HCT116 (cell line): ENCODE measurements around the gene IL20RB. TPM values are rescaled to one million over a fixed set of nuclear protein-coding genes. Genes with fewer than 3 reads are reported as not detected.
"Not testable (repeated sequence)": the region's sequence is repeated elsewhere in the genome, so short reads cannot be mapped to it uniquely, and the experiment has no call there.

Experiments
- ATAC-seq: fragments of 200-7000 bp; cut with Tn5 transposase; 2 replicates; pipeline ENCODE4 v1.9.1; 2020; ENCODE audit warnings: mild to moderate bottlenecking, moderate library complexity
- BruUV-seq: library from RNA; stranded (reverse); fragments of 400-500 nt; replicated peaks from 2 replicates; lab custom pipeline; 2021; lab: Mats Ljungman, UMichigan
- CTCF ChIA-PET: fragments of 300-600 bp; sonication (Branson Sonifier 250); formaldehyde crosslinking; loops from one replicate; lab custom pipeline; 2021; ENCODE audit warnings: antibody characterized with exemption; lab: Charles Lee
- POLR2A ChIA-PET: fragments of 300-600, 350-600 bp; sonication (Branson Sonifier 250); formaldehyde crosslinking; loops from one replicate; lab custom pipeline; 2021; ENCODE audit warnings: antibody characterized with exemption; lab: Charles Lee
- RAD21 ChIA-PET, 2 experiments: fragments of 300-600 bp; sonication (Branson Sonifier 250); formaldehyde crosslinking; loops; one replicate each; lab custom pipeline; 2023; ENCODE audit warnings: low total read pairs in 2 of 2; ENCODE audit not compliant: uncharacterized antibody in 2 of 2, unreplicated experiment in 2 of 2, low non-redundant PET in 1 of 2; lab: Charles Lee
- DNase-seq: peaks from one replicate; pipeline ENCODE4 v3.0.0-alpha.2; 2010; ENCODE audit warnings: low read depth, low spot score
- H2AFZ ChIP-seq: fragments of 200-600 bp; shearing (Covaris generic), sonication (generic); 2 replicates; pipeline ENCODE4 v1.6.1; 2017; ENCODE audit warnings: low read depth, mixed run types, mixed read lengths, antibody characterized with exemption, low read length; ENCODE audit not compliant: poor library complexity, severe bottlenecking
- H3K27ac ChIP-seq: 2 replicates; pipeline ENCODE4 v1.5.1; 2012; ENCODE audit warnings: low read depth, low read length
- H3K27me3 ChIP-seq: fragments of 200-600 bp; sonication (generic); 2 replicates; pipeline ENCODE4 v1.6.1; 2016; ENCODE audit warnings: mixed run types, low read length, mixed read lengths; ENCODE audit not compliant: insufficient read depth
- H3K36me3 ChIP-seq, 2 experiments: fragments of 200-500 bp in 1 of 2; fragments of 200-600 bp in 1 of 2; sonication (Bioruptor generic) in 1 of 2; sonication (generic) in 1 of 2; 2 replicates each; pipeline versions ENCODE4 v1.5.1 to v1.6.1; 2014 to 2016; ENCODE audit warnings: low read length in 2 of 2, inconsistent platforms in 1 of 2, mixed read lengths in 1 of 2, mixed run types in 1 of 2; ENCODE audit not compliant: insufficient read depth in 2 of 2, control insufficient read depth in 1 of 2
- H3K4me1 ChIP-seq, 2 experiments: fragments of 200-600 bp in 1 of 2; sonication (generic) in 1 of 2; 2 replicates each; pipeline versions ENCODE4 v1.5.1 to v1.6.1; 2012 to 2017; ENCODE audit warnings: low read length in 2 of 2, inconsistent platforms in 1 of 2, mild to moderate bottlenecking in 1 of 2, mixed read lengths in 1 of 2, mixed run types in 1 of 2, moderate library complexity in 1 of 2; ENCODE audit not compliant: insufficient read depth in 2 of 2, control insufficient read depth in 1 of 2
- H3K4me2 ChIP-seq: fragments of 200-600 bp; sonication (generic); 2 replicates; pipeline ENCODE4 v1.6.1; 2017; ENCODE audit warnings: mixed run types, low read length, mixed read lengths
- H3K4me3 ChIP-seq, 2 experiments: fragments of 200-600 bp in 1 of 2; sonication (generic) in 1 of 2; replicated peaks in 1 of 2; 2 replicates each; pipeline ENCODE4 v1.5.1; 2011 to 2016; ENCODE audit warnings: low read length in 2 of 2, control low read depth in 1 of 2, low read depth in 1 of 2, mild to moderate bottlenecking in 1 of 2, mixed read lengths in 1 of 2, mixed run types in 1 of 2
- H3K79me2 ChIP-seq: fragments of 200-600 bp; sonication (generic); 2 replicates; pipeline ENCODE4 v1.6.1; 2017; ENCODE audit warnings: mild to moderate bottlenecking, mixed run types, low read length, moderate library complexity, mixed read lengths; ENCODE audit not compliant: insufficient read depth
- H3K9ac ChIP-seq: fragments of 200-600 bp; sonication (generic); 2 replicates; pipeline ENCODE4 v1.6.1; 2016; ENCODE audit warnings: low read length, mixed read lengths
- H3K9me2 ChIP-seq: fragments of 200-600 bp; sonication (generic), shearing (Covaris generic); 2 replicates; pipeline ENCODE4 v1.6.1; 2017; ENCODE audit warnings: mixed run types, mild to moderate bottlenecking, moderate library complexity; ENCODE audit not compliant: insufficient read depth
- H3K9me3 ChIP-seq, 2 experiments: fragments of 200-500 bp in 1 of 2; fragments of 200-600 bp in 1 of 2; sonication (Bioruptor generic) in 1 of 2; sonication (generic) in 1 of 2; 2 replicates each; pipeline ENCODE4 v1.6.1; 2014 to 2017; ENCODE audit warnings: low read length in 2 of 2, mixed read lengths in 2 of 2, inconsistent platforms in 1 of 2, low read depth in 1 of 2, mild to moderate bottlenecking in 1 of 2, mixed run types in 1 of 2, moderate library complexity in 1 of 2; ENCODE audit not compliant: control insufficient read depth in 1 of 2, insufficient read depth in 1 of 2
- H4K20me1 ChIP-seq: fragments of 200-600 bp; sonication (generic), shearing (Covaris generic); 2 replicates; pipeline ENCODE4 v1.6.1; 2017; ENCODE audit warnings: mixed run types, mild to moderate bottlenecking, moderate library complexity; ENCODE audit not compliant: insufficient read depth
- REST ChIP-seq: IDR thresholded peaks from 2 replicates; pipeline ENCODE4 v1.6.1; 2012; ENCODE audit warnings: low read depth
- YY1 ChIP-seq: IDR thresholded peaks from 2 replicates; pipeline ENCODE4 v1.6.1; 2011; ENCODE audit warnings: low read length, low read depth, moderate library complexity, mild to moderate bottlenecking; ENCODE audit not compliant: insufficient replicate concordance; ENCODE audit errors: extremely low read depth
- ZBTB33 ChIP-seq: IDR thresholded peaks from 2 replicates; pipeline ENCODE4 v1.6.1; 2011; ENCODE audit warnings: mild to moderate bottlenecking, low read length, moderate library complexity; ENCODE audit not compliant: insufficient replicate concordance; ENCODE audit errors: extremely low read depth
- ZFX ChIP-seq: fragments of 450-650 bp; IDR thresholded peaks from 2 replicates; pipeline ENCODE4 v1.6.1; 2017
- intact Hi-C: fragments of 100-400 bp; cut with micrococcal nuclease; formaldehyde crosslinking; loops from 2 replicates; pipeline ENCODE4 v1.10.0; 2022
- total RNA-seq: library from RNA; stranded (reverse); gene quantifications from one replicate; pipeline ENCODE4 v1.2.1, GENCODE V29; 2021; ENCODE audit not compliant: unreplicated experiment

IL20RB gene
- total RNA-seq, 1 experiment from 2014 or later, result 6.1 TPM

- no peak overlapping the region for H3K4me3 ChIP-seq
- H3K27me3 ChIP-seq, result no peaks in the 10 kb centered on the region
- no peaks in the 10 kb centered on the region for H3K9me2 ChIP-seq
- H3K79me2 ChIP-seq, result no peaks in the 10 kb centered on the region
- intact Hi-C loops, result no loop called here
- no peak overlapping the region for H3K4me2 ChIP-seq
- H3K9ac ChIP-seq, result no peak overlapping the region
- DNase-seq (no peak), ATAC-seq (no peak)
- H3K27ac ChIP-seq, result no peak overlapping the region
- POLR2A ChIA-PET, result no interaction called here
- H3K4me1 ChIP-seq, result no peaks in the 10 kb centered on the region
- H4K20me1 ChIP-seq, result no peaks in the 10 kb centered on the region
- CTCF ChIA-PET, result no interaction called here
- TF ChIP-seq YY1 (no peak), ZFX (no peak), ZBTB33 (no peak), REST (no peak)
- RAD21 ChIA-PET, result no interaction called here
- H2AFZ ChIP-seq, result no peak overlapping the region
- H3K9me3 ChIP-seq, result no peaks in the 10 kb centered on the region
- H3K36me3 ChIP-seq, result no peaks in the 10 kb centered on the region
- BruUV-seq, result no TSS peak
These were observed 27.1 kb downstream of the IL20RB start for GRCh38 chr3:136984837-136985236.

GRCh38 chr3:136987398-136987980 lies 29.7 kb downstream of the IL20RB start:
- H4K20me1 ChIP-seq, H3K4me2 ChIP-seq, H2AFZ ChIP-seq, H3K36me3 ChIP-seq, ATAC-seq, intact Hi-C loops, H3K4me1 ChIP-seq, H3K4me3 ChIP-seq, POLR2A ChIA-PET, CTCF ChIA-PET, H3K27ac ChIP-seq, DNase-seq, H3K79me2 ChIP-seq, H3K9me2 ChIP-seq, H3K27me3 ChIP-seq, H3K9me3 ChIP-seq, BruUV-seq, H3K9ac ChIP-seq, RAD21 ChIA-PET: not testable (repeated sequence)
